GM18858 (cell line): ENCODE results near the gene PLA2G4B.

Source experiments
- ATAC-seq: cut with Tn5 transposase; IDR thresholded peaks from one replicate; pipeline ENCODE4 v1.9.1; 2021; ENCODE audit not compliant: unreplicated experiment

The PLA2G4B gene

GRCh38 chr15:41869770-41870688 is 31.4 kb downstream of the PLA2G4B start:
- no peak for ATAC-seq

GRCh38 chr15:41870689-41871081 is 32.0 kb downstream of the PLA2G4B start:
- no peak for ATAC-seq

GRCh38 chr15:41871175-41871905 is 32.7 kb downstream of the PLA2G4B start:
- no peak for ATAC-seq

- ATAC-seq, result no peak
These were observed 33.6 kb downstream of the PLA2G4B start for GRCh38 chr15:41872166-41872747.

GRCh38 chr15:41873711-41874110 is 35.1 kb downstream of the PLA2G4B start:
- ATAC-seq, result no peak

- no peak for ATAC-seq
These were observed 36.1 kb downstream of the PLA2G4B start for GRCh38 chr15:41874736-41875135.

GRCh38 chr15:41876007-41876406 is 37.4 kb downstream of the PLA2G4B start:
- no peak for ATAC-seq

- no peak for ATAC-seq
These were observed 38.0 kb downstream of the PLA2G4B start for GRCh38 chr15:41876689-41877088.

- ATAC-seq, result no peak
These were observed 39.1 kb downstream of the PLA2G4B start for GRCh38 chr15:41877631-41878354.

- ATAC-seq, result no peak
These were observed 39.7 kb downstream of the PLA2G4B start for GRCh38 chr15:41878355-41878699.

GRCh38 chr15:41879321-41879845 is 40.7 kb downstream of the PLA2G4B start:
- ATAC-seq, result no peak

- no peak for ATAC-seq
These were observed 41.7 kb downstream of the PLA2G4B start for GRCh38 chr15:41880156-41880877.

- no peak for ATAC-seq
These were observed 42.4 kb downstream of the PLA2G4B start for GRCh38 chr15:41881086-41881485.

GRCh38 chr15:41881550-41881919 is 42.9 kb downstream of the PLA2G4B start:
- ATAC-seq, result no peak

GRCh38 chr15:41881920-41882688 is 43.5 kb downstream of the PLA2G4B start:
- ATAC-seq, result no peak

GRCh38 chr15:41882689-41883483 is 44.2 kb downstream of the PLA2G4B start:
- ATAC-seq, result no peak

- no peak for ATAC-seq
These were observed 44.8 kb downstream of the PLA2G4B start for GRCh38 chr15:41883484-41883825.

- ATAC-seq, result no peak
These were observed 45.8 kb downstream of the PLA2G4B start for GRCh38 chr15:41884458-41884857.

- ATAC-seq, result no peak
These were observed 46.7 kb downstream of the PLA2G4B start for GRCh38 chr15:41885321-41885720.
